ENCODE measurements around the gene MINPP1.
"Not testable (repeated sequence)": the region's sequence is repeated elsewhere in the genome, so short reads cannot be mapped to it uniquely, and the experiment has no call there.

MINPP1 gene

DNA sequence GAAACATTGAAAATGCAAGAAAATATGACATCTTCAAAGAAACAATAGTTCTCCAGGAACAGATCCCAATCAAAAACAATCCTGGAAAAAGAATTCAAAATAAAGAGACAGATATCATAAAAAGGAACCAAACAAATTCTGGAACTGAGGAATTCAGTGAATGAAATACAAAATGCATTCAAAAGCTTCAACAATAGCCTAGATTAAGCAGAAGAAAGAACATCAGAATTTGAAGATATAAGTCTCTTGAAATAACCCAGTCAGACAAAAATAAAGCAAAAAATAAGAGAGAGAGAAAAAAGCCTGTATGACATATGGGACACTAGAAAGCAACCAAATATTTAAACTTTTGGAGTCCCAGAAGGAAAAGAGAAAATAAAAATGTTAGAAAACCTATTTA lies 60.3 kb downstream of the MINPP1 start:
- no peak for DNase-seq (ENCODE audit: low read depth)

- DNase-seq (ENCODE audit: low read depth), result no peak
These were observed 71.2 kb downstream of the MINPP1 start for GRCh38 chr10:87575851-87576250.

DNA sequence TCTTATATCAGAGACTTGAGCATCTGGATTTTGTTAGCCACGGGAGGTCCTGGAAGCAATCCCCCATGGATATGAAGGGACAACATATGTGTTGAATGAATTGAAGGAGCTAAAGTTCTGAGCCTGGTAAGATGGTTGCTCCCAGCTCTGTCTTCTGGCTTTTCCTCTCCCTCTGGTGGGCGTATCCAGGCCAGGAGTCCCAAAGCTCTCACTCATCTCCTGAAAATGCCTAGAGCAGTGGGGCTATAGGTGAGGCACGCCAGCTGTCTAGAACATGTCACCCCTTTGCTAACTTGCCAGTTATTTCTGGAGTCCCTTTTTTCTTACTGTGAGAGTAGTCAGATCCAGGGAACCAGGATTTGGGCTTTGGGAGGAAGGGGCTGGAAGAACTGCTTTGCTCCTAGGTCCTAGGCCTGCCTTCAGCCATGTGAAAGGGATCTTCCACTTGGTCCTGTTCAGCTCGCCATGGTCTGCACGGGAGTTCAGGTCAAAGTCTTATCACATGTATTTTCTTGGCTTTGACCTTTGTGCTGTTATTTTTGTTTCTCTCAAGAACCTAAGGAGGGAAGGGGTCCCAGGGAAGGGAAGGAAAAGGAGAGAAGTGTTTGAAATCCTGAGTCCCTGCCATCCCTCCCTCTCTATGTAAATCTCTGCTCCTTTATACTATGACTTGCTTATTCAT lies 73.6 kb downstream of the MINPP1 start:
- DNase-seq (ENCODE audit: low read depth), result no peak

DNA sequence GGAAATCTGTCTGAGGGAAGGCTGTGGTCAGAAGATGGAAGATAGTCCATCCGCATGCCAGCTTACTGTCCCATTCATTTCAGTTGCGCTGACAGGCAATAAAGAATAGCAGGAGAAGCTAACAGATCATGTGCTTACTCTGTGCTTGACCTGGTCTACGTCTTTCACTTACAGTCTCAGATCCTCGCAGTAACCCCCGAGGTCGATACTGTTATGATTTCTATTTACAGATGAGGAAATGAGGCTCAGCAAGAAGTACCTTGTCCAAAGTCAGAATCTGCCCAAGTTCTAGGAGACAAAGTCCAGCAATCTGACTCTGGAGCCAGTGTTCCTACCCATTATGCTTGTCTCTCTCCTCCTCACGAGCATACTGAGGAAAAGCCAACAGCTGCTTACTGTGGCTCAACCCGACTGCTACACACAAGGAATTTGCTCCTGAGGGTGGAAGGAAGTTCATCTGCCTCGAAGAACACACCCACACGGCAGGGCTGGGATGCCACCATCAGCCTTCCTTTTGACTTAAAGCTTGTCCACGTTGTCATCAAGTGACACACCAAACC lies 74.2 kb downstream of the MINPP1 start:
- no peak for DNase-seq (ENCODE audit: low read depth)

DNA sequence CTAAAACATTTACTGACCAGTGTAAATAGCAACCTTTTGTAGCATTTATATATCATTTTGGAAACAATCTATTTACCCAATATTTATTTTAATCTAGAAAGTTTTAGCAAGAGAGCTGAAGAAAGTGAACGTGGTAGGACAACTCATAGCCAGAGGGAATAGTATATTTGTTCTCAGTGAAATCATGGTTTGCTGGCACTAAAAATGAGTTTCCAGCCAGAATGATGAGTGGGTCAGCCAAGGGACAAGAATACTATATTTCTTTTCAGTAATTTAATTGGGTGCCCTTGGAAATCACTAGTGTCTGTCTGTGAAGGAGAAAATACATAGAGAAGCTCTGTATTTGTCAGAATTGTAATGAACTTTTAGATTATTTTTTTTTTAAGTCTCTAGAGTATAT lies 74.9 kb downstream of the MINPP1 start:
- DNase-seq (ENCODE audit: low read depth), result no peak

GRCh38 chr10:87580016-87580415 lies 75.3 kb downstream of the MINPP1 start:
- DNase-seq (ENCODE audit: low read depth), result no peak

DNA sequence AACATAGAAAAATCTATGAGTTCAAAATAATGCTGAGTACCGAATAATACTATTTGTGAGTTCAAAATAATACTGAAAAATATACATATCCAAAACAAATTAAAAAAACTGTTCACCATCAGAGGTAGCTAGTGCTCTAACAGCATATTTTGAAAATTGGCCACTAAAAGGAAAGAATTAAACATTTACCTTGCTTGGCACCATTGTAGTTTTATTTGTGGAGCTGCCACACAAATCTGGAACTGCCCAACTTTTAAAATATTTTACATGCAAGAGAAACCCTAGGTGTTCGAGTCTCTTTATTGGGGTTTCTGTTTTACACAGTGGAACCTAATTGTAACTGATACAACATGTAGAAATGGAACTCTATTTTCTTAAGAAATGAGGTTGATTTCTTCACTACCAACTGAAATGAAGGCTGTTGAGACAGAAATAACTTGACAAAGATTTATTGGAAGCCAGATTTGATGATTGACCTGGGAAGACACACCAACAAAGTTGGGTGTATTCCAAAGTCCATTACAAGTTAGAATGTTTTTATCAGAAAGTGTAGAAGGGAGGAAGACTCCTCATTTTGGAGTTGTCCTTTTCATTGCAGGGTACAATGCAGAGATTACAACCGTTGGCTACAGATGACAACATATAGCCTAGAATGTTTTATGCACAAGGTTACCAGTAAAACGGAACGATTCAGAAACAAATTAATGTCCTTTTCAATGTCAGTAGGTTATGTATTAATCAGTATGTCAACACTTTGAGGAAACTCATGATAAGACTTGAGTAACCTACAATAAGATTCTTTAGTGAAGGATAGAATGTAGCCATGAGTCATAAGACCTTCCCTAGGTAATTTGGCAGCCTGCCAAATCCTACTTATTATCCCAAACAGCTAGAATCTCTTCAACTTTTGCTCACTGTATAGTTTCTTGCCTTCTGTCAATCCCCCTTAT lies 81.1 kb downstream of the MINPP1 start:
- no peak for DNase-seq (ENCODE audit: low read depth)

GRCh38 chr10:87589645-87590051 lies 85.0 kb downstream of the MINPP1 start:
- no peak for DNase-seq (ENCODE audit: low read depth)

DNA sequence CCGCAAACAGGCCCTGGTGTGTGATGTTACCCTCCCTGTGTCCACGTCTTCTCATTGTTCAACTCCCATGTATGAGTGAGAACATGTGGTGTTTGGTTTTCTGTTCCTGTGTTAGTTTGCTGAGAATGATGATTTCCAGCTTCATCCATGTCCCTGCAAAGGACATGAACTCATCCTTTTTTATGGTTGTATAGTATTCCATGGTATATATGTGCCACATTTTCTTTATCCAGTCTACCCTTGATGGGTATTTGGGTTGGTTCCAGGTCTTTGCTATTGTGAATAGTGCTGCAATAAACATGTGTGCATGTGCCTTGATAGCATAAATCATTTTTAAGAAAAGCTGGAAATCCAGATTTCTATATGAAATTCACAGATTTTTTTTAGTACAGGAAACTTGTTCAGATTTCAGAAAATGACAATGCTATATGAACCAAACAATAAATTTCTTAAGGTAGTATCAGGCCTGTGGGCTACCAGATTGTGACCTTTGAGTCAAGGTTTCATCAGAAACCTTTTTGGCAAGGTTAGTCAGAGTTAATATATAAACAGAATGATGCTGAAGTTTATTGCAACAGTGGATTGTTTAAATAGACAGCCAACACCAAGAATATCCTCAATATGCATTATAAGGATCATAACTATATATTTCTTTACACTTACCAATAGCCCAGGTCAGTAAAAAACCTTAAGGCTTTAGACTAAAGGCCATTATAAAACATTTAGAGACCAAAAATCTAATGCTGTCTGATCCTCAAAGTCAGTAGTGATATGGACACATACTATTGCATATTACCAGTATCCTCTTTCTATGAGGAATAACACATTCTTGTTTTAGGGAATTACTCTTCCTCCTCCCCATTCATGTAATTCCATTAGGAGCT lies 86.3 kb downstream of the MINPP1 start:
- no peak for DNase-seq (ENCODE audit: low read depth)

DNA sequence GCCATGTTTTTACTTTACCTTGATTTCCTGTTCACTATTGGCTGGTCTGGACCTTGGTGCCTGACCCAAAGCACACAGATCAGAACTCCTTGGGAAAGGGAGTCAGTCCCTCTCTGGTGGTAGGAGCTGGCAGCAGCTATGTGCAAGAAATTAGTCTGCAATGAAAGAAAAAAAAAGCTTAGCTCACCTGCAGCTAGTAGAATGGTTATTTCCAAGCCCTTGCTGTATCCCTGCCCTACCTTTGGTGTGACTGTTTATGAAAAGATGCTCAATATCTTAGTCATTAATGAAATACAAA lies 86.8 kb downstream of the MINPP1 start:
- no peak for DNase-seq (ENCODE audit: low read depth)

GRCh38 chr10:87592920-87593319 lies 88.2 kb downstream of the MINPP1 start:
- not testable (repeated sequence) for DNase-seq (ENCODE audit: low read depth)

- no peak for DNase-seq (ENCODE audit: low read depth)
These were observed 89.0 kb downstream of the MINPP1 start for GRCh38 chr10:87593702-87594101.

- DNase-seq (ENCODE audit: low read depth), result no peak
These were observed 89.5 kb downstream of the MINPP1 start for GRCh38 chr10:87594181-87594580.

- no peak for DNase-seq (ENCODE audit: low read depth)
These were observed 90.2 kb downstream of the MINPP1 start for GRCh38 chr10:87594864-87595263.

DNA sequence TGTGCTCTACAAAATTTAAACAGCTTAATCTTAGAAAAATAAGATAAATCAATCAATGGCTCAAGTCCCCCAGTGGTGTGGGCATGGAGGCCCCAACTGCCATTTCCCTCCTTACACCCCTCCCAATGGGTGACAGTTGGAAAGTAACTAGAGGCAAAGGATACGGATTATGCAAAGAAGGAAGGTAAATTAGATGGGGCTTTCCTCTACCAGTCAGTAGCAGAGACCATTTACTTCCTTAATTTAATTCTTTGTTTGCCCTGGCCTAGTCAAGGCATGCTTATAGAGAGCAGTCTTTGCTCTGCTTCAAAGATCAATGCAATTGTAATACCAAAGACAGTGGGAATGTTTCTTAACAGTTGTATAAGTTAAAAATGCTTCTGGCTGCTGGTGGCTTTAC lies 91.7 kb downstream of the MINPP1 start:
- no peak for DNase-seq (ENCODE audit: low read depth)

- no peak for DNase-seq (ENCODE audit: low read depth)
These were observed 94.0 kb downstream of the MINPP1 start for GRCh38 chr10:87598700-87599099.

DNA sequence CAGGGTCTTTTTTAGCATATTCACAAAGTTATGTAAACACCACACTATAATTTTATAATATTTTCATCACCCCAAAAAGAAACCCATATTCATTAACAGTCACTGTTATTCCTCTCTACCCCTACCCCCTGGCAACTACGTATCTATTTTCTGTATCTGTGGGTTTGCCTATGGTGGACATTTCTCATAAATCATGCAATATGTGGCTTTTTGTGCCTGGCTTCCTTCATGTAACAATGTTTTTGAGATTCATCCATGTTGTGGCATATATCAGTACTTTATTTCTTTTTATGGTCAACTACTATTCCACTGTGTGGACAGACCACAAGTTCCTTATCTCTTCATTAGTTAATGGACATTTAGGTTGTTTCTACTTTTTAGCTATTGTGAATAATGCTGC lies 95.9 kb downstream of the MINPP1 start:
- no peak for DNase-seq (ENCODE audit: low read depth)
